ENCODE data around the gene CTNNBL1.

Gene CTNNBL1

GRCh38 chr20:37876863-37877262, 183.0 kb downstream of the CTNNBL1 start:
- no peak overlapping the region for H3K4me3 ChIP-seq (ENCODE audit: low read depth, low read length)
- DNase-seq (ENCODE audit: low read depth): no peak
- TF ChIP-seq MAX (IDR thresholded peaks at IDR 0.05; ENCODE audit: low read depth, low read length) (no peak), POLR2A (IDR thresholded peaks at IDR 0.05; ENCODE audit: extremely low read depth, insufficient read length) (no peak), MYC (IDR thresholded peaks at IDR 0.05; ENCODE audit: low read depth, low read length) (no peak), CTCF (IDR thresholded peaks at IDR 0.05; ENCODE audit: low read depth, low read length) (no peak)

- H3K4me3 ChIP-seq (ENCODE audit: low read depth, low read length): no peak overlapping the region
- DNase-seq (ENCODE audit: low read depth): no peak
- TF ChIP-seq MAX (IDR thresholded peaks at IDR 0.05; ENCODE audit: low read depth, low read length) (no peak), POLR2A (IDR thresholded peaks at IDR 0.05; ENCODE audit: extremely low read depth, insufficient read length) (no peak), MYC (IDR thresholded peaks at IDR 0.05; ENCODE audit: low read depth, low read length) (no peak), CTCF (IDR thresholded peaks at IDR 0.05; ENCODE audit: low read depth, low read length) (no peak)
Observed at GRCh38 chr20:37877832-37878772, 184.3 kb downstream of the CTNNBL1 start.

- DNase-seq (ENCODE audit: low read depth): no peak
- H3K4me3 ChIP-seq (ENCODE audit: low read depth, low read length): no peak overlapping the region
- TF ChIP-seq MYC (IDR thresholded peaks at IDR 0.05; ENCODE audit: low read depth, low read length): no peak
- TF ChIP-seq POLR2A (IDR thresholded peaks at IDR 0.05; ENCODE audit: extremely low read depth, insufficient read length): no peak
- no peak for TF ChIP-seq MAX (IDR thresholded peaks at IDR 0.05; ENCODE audit: low read depth, low read length)
- no peak for TF ChIP-seq CTCF (IDR thresholded peaks at IDR 0.05; ENCODE audit: low read depth, low read length)
Observed at GRCh38 chr20:37878835-37879599, 185.2 kb downstream of the CTNNBL1 start.

GRCh38 chr20:37879843-37880242, 186.0 kb downstream of the CTNNBL1 start:
- no peak overlapping the region for H3K4me3 ChIP-seq (ENCODE audit: low read depth, low read length)
- no peak for DNase-seq (ENCODE audit: low read depth)
- no peak for TF ChIP-seq POLR2A (IDR thresholded peaks at IDR 0.05; ENCODE audit: extremely low read depth, insufficient read length)

GRCh38 chr20:37880726-37881591, 187.1 kb downstream of the CTNNBL1 start:
- no peak overlapping the region for H3K4me3 ChIP-seq (ENCODE audit: low read depth, low read length)
- TF ChIP-seq MAX (IDR thresholded peaks at IDR 0.05; ENCODE audit: low read depth, low read length): no peak
- TF ChIP-seq POLR2A (IDR thresholded peaks at IDR 0.05; ENCODE audit: extremely low read depth, insufficient read length): no peak
- no peak for TF ChIP-seq CTCF (IDR thresholded peaks at IDR 0.05; ENCODE audit: low read depth, low read length)
- TF ChIP-seq MYC (IDR thresholded peaks at IDR 0.05; ENCODE audit: low read depth, low read length): no peak
- peak; percentile 42 for DNase-seq (ENCODE audit: low read depth)

All from NB4 (cell line).